ENCODE measurements around the gene TBXA2R. TPM values are rescaled to one million over a fixed set of nuclear protein-coding genes. Genes with fewer than 3 reads are reported as not detected.

The TBXA2R gene
- total and polyA plus RNA-seq, 2 of the 8 experiments (the other 6 are each of a cell fraction or from before 2014, with no cell fraction given): 0.39 to 0.50 TPM

DNA sequence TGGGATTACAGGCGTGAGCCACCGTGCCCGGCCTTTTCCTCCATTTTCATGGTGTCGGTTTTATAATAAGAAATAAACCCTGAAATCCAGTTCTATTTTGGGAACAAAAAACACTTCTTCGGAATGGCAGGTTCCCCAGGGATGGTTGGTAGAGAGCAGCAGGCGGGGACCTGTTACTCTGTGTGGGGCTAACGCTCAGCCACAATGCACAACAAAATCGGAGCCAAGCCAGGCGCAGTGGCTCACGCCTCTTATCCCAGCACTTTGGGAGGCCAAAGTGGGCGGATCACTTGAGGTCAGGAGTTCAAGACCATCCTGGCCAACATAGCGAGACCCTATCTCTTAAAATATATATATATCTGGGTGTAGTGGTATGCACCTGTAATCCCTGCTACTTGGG is 5.7 kb downstream of the TBXA2R start:
- H3K9me3 ChIP-seq (ENCODE audit: insufficient read depth in 2 of 2, low read depth in 1 of 2, low read length in 1 of 2): no peaks in the 10 kb centered on the region
- no peak for DNase-seq (ENCODE audit: low read depth in 1 of 2, low spot score in 2 of 2)
- H2BK5ac ChIP-seq (ENCODE audit: low read depth, low read length): no peak overlapping the region
- no peak overlapping the region for H4K91ac ChIP-seq (replicated peaks; ENCODE audit: insufficient read length, low read length)
- H2AFZ ChIP-seq (ENCODE audit: low read length): no peak overlapping the region
- no peak overlapping the region for H3K4me2 ChIP-seq (ENCODE audit: insufficient read depth in 1 of 2, low read depth in 2 of 2, low read length in 2 of 2)
- H3K79me2 ChIP-seq (ENCODE audit: control insufficient read depth in 1 of 2, insufficient read depth in 2 of 2, low read length in 2 of 2): no peaks in the 10 kb centered on the region
- no peak overlapping the region for H2BK120ac ChIP-seq (replicated peaks; ENCODE audit: low read depth, low read length)
- H4K8ac ChIP-seq (ENCODE audit: extremely low read depth, insufficient read depth, low read length): no peak overlapping the region
- no peak for FAIRE-seq
- peaks cover 0 to 13% (median 12%) of the 10 kb centered on the region in 4 experiments; a peak in 5 of 7 replicates for H3K27me3 ChIP-seq (replicated peaks in 1 of 4; ENCODE audit: control insufficient read depth in 3 of 4, extremely low read depth in 1 of 4, insufficient read depth in 3 of 4, low read length in 3 of 4)
- ChIA-PET CTCF (ENCODE audit: partially characterized antibody) (interaction anchor here (0.7 to 3.5 kb wide), 7 partner anchors 8 to 25 kb away, joined by 3 to 16 read pairs (median 3); partner anchors contain the start of gene GIPC3), POLR2A (ENCODE audit: partially characterized antibody) (interaction anchor here (0.9 to 1.6 kb wide), 2 partner anchors 26 to 98 kb away, joined by 3 to 4 read pairs; no protein-coding TSS in a partner anchor)
- H3K18ac ChIP-seq (ENCODE audit: extremely low read depth, low read length): no peak overlapping the region
- no peak overlapping the region for H3K9ac ChIP-seq (replicated peaks in 1 of 4; ENCODE audit: extremely low read depth in 1 of 4, low read depth in 3 of 4, low read length in 3 of 4)
- H3K14ac ChIP-seq (ENCODE audit: insufficient read length): no peak overlapping the region
- H3K27ac ChIP-seq (ENCODE audit: low read depth, low read length): no peak overlapping the region
- no peak overlapping the region for H2BK12ac ChIP-seq (ENCODE audit: low read depth, low read length)
- H4K20me1 ChIP-seq (replicated peaks in 1 of 2; ENCODE audit: control insufficient read depth in 1 of 2, insufficient read depth in 2 of 2, low read length in 2 of 2): peaks cover 0 to 3% of the 10 kb centered on the region in 2 experiments
- no peak overlapping the region for H2BK20ac ChIP-seq (ENCODE audit: low read length)
- no peak overlapping the region for H3K4ac ChIP-seq (replicated peaks; ENCODE audit: insufficient read length, low read depth, low read length)
- no peaks in the 10 kb centered on the region for H3K36me3 ChIP-seq (ENCODE audit: control insufficient read depth in 2 of 4, insufficient read depth in 4 of 4, low read length in 3 of 4)
- no peak overlapping the region for H3K23ac ChIP-seq (ENCODE audit: insufficient read length)
- H3K4me1 ChIP-seq (replicated peaks in 1 of 4; ENCODE audit: control insufficient read depth in 3 of 4, insufficient read depth in 4 of 4, low read length in 3 of 4): peaks cover 0 to 3% (median 1%) of the 10 kb centered on the region in 4 experiments; a peak in 4 of 7 replicates
- 86% methylated on average over 12 of the region's 12 CpGs; no CpG with 5 or more reads in 1 of the 2 experiments for WGBS, 2 experiments (ENCODE audit: extremely low coverage in 1 of 2, insufficient coverage in 1 of 2, insufficient read length in 1 of 2, insufficient replicate concordance in 2 of 2, low coverage in 1 of 2, low lambda C conversion rate in 2 of 2, missing lambda C conversion rate in 1 of 2)
- H3K79me1 ChIP-seq (ENCODE audit: low read depth, low read length): no peaks in the 10 kb centered on the region
- H3K4me3 ChIP-seq (ENCODE audit: extremely low read depth in 1 of 4, insufficient read depth in 2 of 4, low read depth in 3 of 4, low read length in 4 of 4): no peak overlapping the region
- no peak overlapping the region for H2BK15ac ChIP-seq (ENCODE audit: low read length)
- no peak overlapping the region for H3K56ac ChIP-seq (replicated peaks; ENCODE audit: insufficient read length, low read depth, low read length)
- no peak overlapping the region for H2AK5ac ChIP-seq (ENCODE audit: low read depth, low read length)
- no peak overlapping the region for H4K5ac ChIP-seq (ENCODE audit: insufficient read length, low read depth, low read length)
- H3K23me2 ChIP-seq (ENCODE audit: low read depth, low read length): peaks cover 5% of the 10 kb centered on the region; the same call in 1 of the 2 replicates
- TF ChIP-seq BRCA1 (IDR thresholded peaks at IDR 0.05; ENCODE audit: low read depth, low read length) (no peak), POLR2AphosphoS5 (IDR thresholded peaks at IDR 0.05; ENCODE audit: low read depth, low read length) (no peak), GABPA (IDR thresholded peaks at IDR 0.05; ENCODE audit: borderline replicate concordance, insufficient read depth, low read length) (no peak), SP1 (IDR thresholded peaks at IDR 0.05; ENCODE audit: low read depth, low read length) (no peak), CBX5 (IDR thresholded peaks at IDR 0.05; ENCODE audit: low read depth, low read length) (no peak), CREB1 (IDR thresholded peaks at IDR 0.05) (no peak), ASH2L (IDR thresholded peaks at IDR 0.05; ENCODE audit: low read length) (no peak)
- TF ChIP-seq, protein P1, sequence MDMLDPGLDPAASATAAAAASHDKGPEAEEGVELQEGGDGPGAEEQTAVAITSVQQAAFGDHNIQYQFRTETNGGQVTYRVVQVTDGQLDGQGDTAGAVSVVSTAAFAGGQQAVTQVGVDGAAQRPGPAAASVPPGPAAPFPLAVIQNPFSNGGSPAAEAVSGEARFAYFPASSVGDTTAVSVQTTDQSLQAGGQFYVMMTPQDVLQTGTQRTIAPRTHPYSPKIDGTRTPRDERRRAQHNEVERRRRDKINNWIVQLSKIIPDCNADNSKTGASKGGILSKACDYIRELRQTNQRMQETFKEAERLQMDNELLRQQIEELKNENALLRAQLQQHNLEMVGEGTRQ (IDR thresholded peaks at IDR 0.05; ENCODE audit: low read length): no peak
